CD14-positive monocyte (primary cell): ENCODE results near the gene RPL15. TPM values are rescaled to one million over a fixed set of nuclear protein-coding genes. Genes with fewer than 3 reads are reported as not detected.
A peak's percentile ranks its signal among the peaks of the same experiment; 100 is the strongest.

Experiments used
- DNase-seq, 3 donors: peaks; one replicate each; pipeline ENCODE4 v3.0.0-alpha.2; 2011 to 2022
- H2AFZ ChIP-seq: 2 replicates; pipeline ENCODE4 v1.6.0; 2012; ENCODE audit warnings: mild to moderate bottlenecking, low read depth, low read length, inconsistent platforms; ENCODE audit not compliant: insufficient read depth, poor library complexity, severe bottlenecking
- H3K27ac ChIP-seq, 2 donors: 1 replicate in 1 of 2; 2 replicates in 1 of 2; pipeline ENCODE4 v1.5.1; 2012 to 2013; ENCODE audit warnings: low read length in 2 of 2, control low read depth in 1 of 2, inconsistent platforms in 1 of 2, low read depth in 1 of 2, mild to moderate bottlenecking in 1 of 2
- H3K27me3 ChIP-seq, 2 donors: one replicate each; pipeline versions ENCODE4 v1.6.0 to v1.6.1; 2011 to 2013; ENCODE audit warnings: low read length in 2 of 2; ENCODE audit not compliant: control insufficient read depth in 2 of 2, insufficient read depth in 2 of 2
- H3K36me3 ChIP-seq, 2 donors: replicated peaks in 1 of 2; 1 replicate in 1 of 2; 2 replicates in 1 of 2; pipeline versions ENCODE4 v1.5.1 to v1.6.1; 2012 to 2013; ENCODE audit warnings: low read length in 2 of 2, control low read depth in 1 of 2, inconsistent platforms in 1 of 2, mild to moderate bottlenecking in 1 of 2; ENCODE audit not compliant: insufficient read depth in 2 of 2, control insufficient read depth in 1 of 2
- H3K4me1 ChIP-seq, 2 donors: 1 replicate in 1 of 2; 2 replicates in 1 of 2; pipeline versions ENCODE4 v1.5.1 to v1.6.1; 2012 to 2013; ENCODE audit warnings: low read length in 2 of 2, control low read depth in 1 of 2, inconsistent platforms in 1 of 2, mild to moderate bottlenecking in 1 of 2, moderate library complexity in 1 of 2; ENCODE audit not compliant: insufficient read depth in 2 of 2, control insufficient read depth in 1 of 2
- H3K4me2 ChIP-seq: replicated peaks from 2 replicates; pipeline ENCODE3; 2012; ENCODE audit warnings: low read length, moderate library complexity, mild to moderate bottlenecking; ENCODE audit not compliant: poor library complexity, severe bottlenecking; ENCODE audit errors: extremely low read depth
- H3K4me3 ChIP-seq, 3 experiments: fragments of 200-600 bp in 1 of 3; sonication (generic) in 1 of 3; replicated peaks in 1 of 3; 1 replicate in 2 of 3; 2 replicates in 1 of 3; pipeline ENCODE4 v1.5.1; 2011 to 2013; ENCODE audit warnings: low read length in 3 of 3, mild to moderate bottlenecking in 3 of 3, control low read depth in 2 of 3, low read depth in 2 of 3, inconsistent platforms in 1 of 3, moderate library complexity in 1 of 3
- H3K79me2 ChIP-seq: 2 replicates; pipeline ENCODE4 v1.6.0; 2012; ENCODE audit warnings: mild to moderate bottlenecking, control low read depth, inconsistent platforms, low read length, moderate library complexity; ENCODE audit not compliant: insufficient read depth
- H3K9ac ChIP-seq: 2 replicates; pipeline ENCODE4 v1.6.0; 2017; ENCODE audit warnings: low read length, mild to moderate bottlenecking; ENCODE audit not compliant: insufficient read depth, poor library complexity, severe bottlenecking
- H3K9me3 ChIP-seq, 2 donors: replicated peaks in 1 of 2; 1 replicate in 1 of 2; 2 replicates in 1 of 2; pipeline versions ENCODE4 v1.5.1 to v1.6.1; 2012 to 2013; ENCODE audit warnings: low read length in 2 of 2, control low read depth in 1 of 2; ENCODE audit not compliant: control insufficient read depth in 1 of 2, insufficient read depth in 1 of 2
- H4K20me1 ChIP-seq: 2 replicates; pipeline ENCODE4 v1.6.0; 2012; ENCODE audit warnings: mild to moderate bottlenecking, low read length, control low read depth, moderate library complexity; ENCODE audit not compliant: insufficient read depth
- H3K27ac Mint-ChIP-seq, 7 donors: one replicate each; pipeline ENCODE4 v1.8.0; 2020; ENCODE audit warnings: mild to moderate bottlenecking in 7 of 7, mixed read lengths in 7 of 7, moderate library complexity in 6 of 7, inconsistent platforms in 2 of 7
- H3K27me3 Mint-ChIP-seq, 3 donors: one replicate each; pipeline ENCODE4 v1.8.0; 2021 to 2022; ENCODE audit warnings: low read depth in 3 of 3, mild to moderate bottlenecking in 3 of 3, mixed read lengths in 3 of 3, moderate library complexity in 3 of 3, inconsistent platforms in 1 of 3
- H3K36me3 Mint-ChIP-seq, 2 donors: one replicate each; pipeline ENCODE4 v1.8.0; 2020; ENCODE audit warnings: mixed read lengths in 2 of 2, inconsistent platforms in 1 of 2, mild to moderate bottlenecking in 1 of 2
- H3K4me1 Mint-ChIP-seq: one replicate; pipeline ENCODE4 v1.8.0; 2020; ENCODE audit warnings: mild to moderate bottlenecking, mixed read lengths
- H3K4me3 Mint-ChIP-seq, 2 donors: one replicate each; pipeline ENCODE4 v1.8.0; 2020; ENCODE audit warnings: mild to moderate bottlenecking in 2 of 2, mixed read lengths in 2 of 2, moderate library complexity in 1 of 2
- H3K9me3 Mint-ChIP-seq, 7 donors: one replicate each; pipeline ENCODE4 v1.8.0; 2020 to 2022; ENCODE audit warnings: mixed read lengths in 7 of 7, mild to moderate bottlenecking in 6 of 7, moderate library complexity in 6 of 7, inconsistent platforms in 2 of 7
- CTCF ChIP-seq: fragments of 200-600 bp; IDR thresholded peaks from one replicate; pipeline ENCODE4 v1.8.0; 2022; ENCODE audit warnings: antibody characterized with exemption, mild to moderate bottlenecking
- WGBS: methylation state at CpG from one replicate; pipeline ENCODE4 v1.1.5; 2013; ENCODE audit warnings: missing lambda C conversion rate; ENCODE audit not compliant: insufficient coverage; 5-methylcytosine and 5-hydroxymethylcytosine counted together
- intact Hi-C, 2 donors: fragments of 100-400 bp; cut with micrococcal nuclease; formaldehyde crosslinking; loops; one replicate each; pipeline versions ENCODE4 v1.15.0 to v1.15.1; 2023
- polyA plus RNA-seq, 3 donors: library from polyadenylated mRNA; depleted of rRNA in 1 of 3; unstranded in 2 of 3; stranded (reverse) in 1 of 3; fragments of 300-500 nt in 2 of 3; fragments of >200 nt in 1 of 3; fragmentation: Illumina TruSeq in 2 of 3; gene quantifications; 1 replicate in 2 of 3; 2 replicates in 1 of 3; pipeline ENCODE4 v1.2.3, GENCODE V29; 2012 to 2021

The RPL15 gene
- polyA plus RNA-seq, 3 donors, result 2,510 to 3,161 (median 2,781) TPM

- H3K9ac ChIP-seq, result no peak overlapping the region
- no peaks in the 10 kb centered on the region for H3K9me3 ChIP-seq
- Mint-ChIP-seq H3K4me3 (no peak overlapping the region), H3K4me1 (peaks cover 31% of the 10 kb centered on the region), H3K27me3 (no peaks in the 10 kb centered on the region), H3K36me3 (no peaks in the 10 kb centered on the region), H3K9me3 (no peaks in the 10 kb centered on the region), H3K27ac (peak overlapping the region in 4 of 7 donors; percentile 16 to 65 (median 33))
- intact Hi-C loops, result no loop called here
- DNase-seq, result no peak
- no peaks in the 10 kb centered on the region for H3K27me3 ChIP-seq
- WGBS, result no CpG with 5 or more reads among the region's 4 CpGs
- TF ChIP-seq CTCF, result no peak
- H3K4me3 ChIP-seq, result no peak overlapping the region
- H3K79me2 ChIP-seq, result no peaks in the 10 kb centered on the region
- no peaks in the 10 kb centered on the region for H3K36me3 ChIP-seq
- H2AFZ ChIP-seq, result no peak overlapping the region
- H4K20me1 ChIP-seq, result no peaks in the 10 kb centered on the region
- H3K4me2 ChIP-seq, result no peak overlapping the region
- no peaks in the 10 kb centered on the region for H3K4me1 ChIP-seq
- no peak overlapping the region for H3K27ac ChIP-seq
Measured at GRCh38 chr3:23932571-23932970, 15.6 kb downstream of the RPL15 start.

DNA sequence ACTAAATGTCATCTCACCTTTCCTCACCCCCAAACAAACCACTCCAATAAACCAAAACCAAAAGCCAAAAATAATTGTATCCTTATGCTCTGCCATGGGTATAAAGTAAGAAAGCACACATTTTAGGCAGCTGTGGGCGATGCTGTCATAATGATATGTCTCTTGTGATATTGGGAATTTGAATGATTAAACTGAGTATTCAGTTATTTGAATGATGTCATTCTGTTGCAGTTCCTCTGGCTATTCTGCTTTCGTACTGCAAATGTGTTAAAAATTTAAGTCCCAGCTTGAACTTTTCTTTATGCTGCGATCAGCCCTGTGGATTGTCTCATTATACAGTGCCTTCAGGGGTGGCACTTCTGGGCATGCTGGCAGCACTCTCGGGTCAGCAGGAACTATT lies 17.3 kb downstream of the RPL15 start:
- H3K4me3 ChIP-seq, result no peak overlapping the region
- no peaks in the 10 kb centered on the region for H3K27me3 ChIP-seq
- no peak overlapping the region for H3K4me2 ChIP-seq
- Mint-ChIP-seq H3K9me3 (peaks cover 4 to 8% (median 6%) of the 10 kb centered on the region in 7 donors), H3K27ac (no peak overlapping the region), H3K36me3 (peaks cover 0 to 4% of the 10 kb centered on the region in 2 donors), H3K27me3 (peaks cover 0 to 2% (median 0%) of the 10 kb centered on the region in 3 donors), H3K4me1 (peaks cover 23% of the 10 kb centered on the region), H3K4me3 (no peak overlapping the region)
- no peak overlapping the region for H2AFZ ChIP-seq
- intact Hi-C loops, result no loop called here
- no peaks in the 10 kb centered on the region for H4K20me1 ChIP-seq
- no peaks in the 10 kb centered on the region for H3K4me1 ChIP-seq
- no peak for TF ChIP-seq CTCF
- no peaks in the 10 kb centered on the region for H3K79me2 ChIP-seq
- no peak overlapping the region for H3K27ac ChIP-seq
- H3K36me3 ChIP-seq, result no peaks in the 10 kb centered on the region
- H3K9me3 ChIP-seq, result peaks cover 5 to 6% of the 10 kb centered on the region in 2 donors
- H3K9ac ChIP-seq, result no peak overlapping the region
- WGBS, result 57% methylated on average over 3 of the region's 4 CpGs
- no peak for DNase-seq
